Measurements from ENCODE around the gene PIP5K1A. TPM values are rescaled to one million over a fixed set of nuclear protein-coding genes. Genes with fewer than 3 reads are reported as not detected.

PIP5K1A gene, protein sequence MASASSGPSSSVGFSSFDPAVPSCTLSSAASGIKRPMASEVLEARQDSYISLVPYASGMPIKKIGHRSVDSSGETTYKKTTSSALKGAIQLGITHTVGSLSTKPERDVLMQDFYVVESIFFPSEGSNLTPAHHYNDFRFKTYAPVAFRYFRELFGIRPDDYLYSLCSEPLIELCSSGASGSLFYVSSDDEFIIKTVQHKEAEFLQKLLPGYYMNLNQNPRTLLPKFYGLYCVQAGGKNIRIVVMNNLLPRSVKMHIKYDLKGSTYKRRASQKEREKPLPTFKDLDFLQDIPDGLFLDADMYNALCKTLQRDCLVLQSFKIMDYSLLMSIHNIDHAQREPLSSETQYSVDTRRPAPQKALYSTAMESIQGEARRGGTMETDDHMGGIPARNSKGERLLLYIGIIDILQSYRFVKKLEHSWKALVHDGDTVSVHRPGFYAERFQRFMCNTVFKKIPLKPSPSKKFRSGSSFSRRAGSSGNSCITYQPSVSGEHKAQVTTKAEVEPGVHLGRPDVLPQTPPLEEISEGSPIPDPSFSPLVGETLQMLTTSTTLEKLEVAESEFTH
- 161 and 178 TPM in 2 replicates for total RNA-seq (2011; cell fraction: chromatin; rRNA removed; ENCODE audit: low replicate concordance)
- 84.5 and 85.7 TPM in 2 replicates for total RNA-seq (2011; cell fraction: nucleolus; rRNA removed)
- 104 and 116 TPM in 2 replicates for total RNA-seq (2011; cell fraction: nucleoplasm; rRNA removed)
- total RNA-seq (2014; rRNA removed) (16.9 and 21.3 TPM in 2 replicates), total RNA-seq (2014; rRNA removed; fragmentation: Illumina TruSeq; extraction: Trizol) (18.8 and 20.6 TPM in 2 replicates), total RNA-seq (2015; rRNA removed; fragmentation: Illumina TruSeq; extraction: Trizol) (22.8 and 24.9 TPM in 2 replicates), total RNA-seq (2021) (21.9 and 25.8 TPM in 2 replicates), polyA plus RNA-seq (2011; rRNA removed) (33.5 and 42.4 TPM in 2 replicates), polyA plus RNA-seq (2014; fragmentation: Illumina TruSeq; extraction: Trizol) (26.3 and 36.4 TPM in 2 replicates), polyA plus RNA-seq (2014; fragmentation: Nextera tagmentation; extraction: Ambion mirVana) (1 to 10 TPM; 1.9 to 4.2 TPM), polyA plus RNA-seq (2014; rRNA removed) (17.2 and 22.4 TPM in 2 replicates), polyA minus RNA-seq (2011; rRNA and poly(A)+ RNA removed) (54.7 and 69.0 TPM in 2 replicates), Bru-seq, nascent RNA (percentile 68 among the genes with signal in this experiment), BruChase-seq, experiment 1, labeled RNA remaining after a 2-hour chase (percentile 80 among the genes with signal in this experiment), BruChase-seq, experiment 2, labeled RNA remaining after a 6-hour chase (percentile 87 among the genes with signal in this experiment)
- polyA plus RNA-seq (2011; cell fraction: cytosol; rRNA removed) = 23.8 and 29.9 TPM in 2 replicates
- 47.1 and 51.9 TPM in 2 replicates for polyA plus RNA-seq (2011; cell fraction: nucleus; rRNA removed)
- polyA plus RNA-seq (2012) = 14.8 and 15.0 TPM in 2 replicates
- 15.1 and 19.9 TPM in 2 replicates for polyA minus RNA-seq (2011; cell fraction: cytosol; rRNA and poly(A)+ RNA removed)
- polyA minus RNA-seq (2011; cell fraction: nucleus; rRNA and poly(A)+ RNA removed) = 21.3 and 28.2 TPM in 2 replicates
- long read RNA-seq, experiment 1, transcript PIP5K1A-201 (15 exons, 3,767 nt) = major isoform, 5 of 51 reads
- long read RNA-seq, experiment 1, partial matches to known transcripts = 25 of 51 reads
- long read RNA-seq, experiment 1, other reads (novel, unspliced or antisense) = 16 of 51 reads
- long read RNA-seq, experiment 2, transcript PIP5K1A-201 (15 exons, 3,767 nt) = major isoform, 6 of 18 reads
- long read RNA-seq, experiment 2, partial matches to known transcripts = 0 of 18 reads
- long read RNA-seq, experiment 2, other reads (novel, unspliced or antisense) = 11 of 18 reads
- long read RNA-seq, experiment 3, partial matches to known transcripts = 2 of 6 reads
- long read RNA-seq, experiment 3, other reads (novel, unspliced or antisense) = 0 of 6 reads

DNA sequence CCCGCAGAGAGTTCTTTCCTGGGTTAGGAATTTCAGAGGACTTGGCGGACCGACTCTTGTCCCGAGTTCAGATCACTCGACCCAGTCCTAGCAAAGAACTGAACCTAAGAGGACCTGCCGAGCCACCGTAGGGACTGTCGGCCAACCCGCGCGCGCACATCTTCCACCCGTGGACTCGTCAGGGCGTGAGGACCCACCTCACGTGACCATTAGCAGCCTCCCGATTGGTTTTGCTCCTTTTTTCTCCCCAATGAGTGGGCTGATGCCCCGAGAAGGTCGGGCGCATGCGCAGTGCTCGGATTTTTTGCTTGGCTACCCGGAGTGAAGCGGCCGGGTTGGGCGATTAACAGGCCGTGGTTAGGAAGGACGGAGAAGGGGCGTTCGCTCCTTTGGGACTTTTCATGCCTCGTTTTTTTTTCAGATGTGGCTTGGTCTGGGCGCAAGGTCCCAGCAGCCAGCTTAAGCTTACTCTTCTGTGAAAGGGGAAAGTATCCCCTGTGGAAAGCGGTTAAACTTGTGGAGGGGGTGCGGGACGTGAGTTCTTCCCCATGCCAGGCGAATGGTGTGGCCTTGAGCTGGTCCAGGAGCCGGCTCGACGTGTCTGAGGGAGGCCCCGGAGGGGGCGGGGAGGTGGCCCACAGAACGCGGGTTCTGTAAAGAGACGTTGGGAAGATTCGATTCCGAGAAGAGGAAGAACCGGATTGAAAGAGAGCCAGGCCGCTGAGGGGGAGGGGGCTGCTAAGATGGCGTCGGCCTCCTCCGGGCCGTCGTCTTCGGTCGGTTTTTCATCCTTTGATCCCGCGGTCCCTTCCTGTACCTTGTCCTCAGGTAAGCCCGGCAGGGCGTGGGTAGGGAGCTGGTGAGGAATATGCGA is at the start of gene PIP5K1A:
Gene PIP5K1A, plus strand, starts transcription at position 299 of the 874 bp plus-strand sequence. Its CDS starts 445 bp downstream, at position 744.
- in situ Hi-C loops (cut with MboI) = no loop called here
- H3K27ac ChIP-seq (ENCODE audit: extremely low read depth, low read depth, low read length) = peak within 1 kb of the TSS; percentile 81
- H4K20me1 ChIP-seq (replicated peaks; ENCODE audit: control insufficient read depth, insufficient read depth, low read length) = no peaks in the 10 kb centered on the region
- 29% methylated on average over 55 of the region's 60 CpGs for WGBS (ENCODE audit: insufficient coverage, low coverage, missing lambda C conversion rate)
- H3K4me3 ChIP-seq = peak within 1 kb of the TSS; percentile 56
- intact Hi-C loops (cut with micrococcal nuclease) = loop anchor here (10.0 kb wide), 1 partner anchor 186 kb away; no protein-coding TSS in a partner anchor
- peak within 1 kb of the TSS; percentile 91 for H2AFZ ChIP-seq (ENCODE audit: low read depth, low read length)
- peak within 1 kb of the TSS; percentile 81 to 97 for H3K9ac ChIP-seq (ENCODE audit: insufficient read depth in 1 of 2, low read depth in 2 of 2, low read length in 2 of 2)
- peaks cover 36% of the 10 kb centered on the region for H3K79me2 ChIP-seq (ENCODE audit: control insufficient read depth, insufficient read depth, low read length)
- no peaks in the 10 kb centered on the region for H3K9me1 ChIP-seq (ENCODE audit: control insufficient read depth, insufficient read depth, low read length)
- ChIA-PET POLR2A (interaction anchor here (1.0 kb wide), 1 partner anchor 18 kb away, joined by 3 read pairs; no protein-coding TSS in a partner anchor), CTCF (ENCODE audit: low intra/inter-chr PET ratio) (interaction anchor here (0.7 kb wide), 1 partner anchor 657 kb away, joined by 4 read pairs; no protein-coding TSS in a partner anchor)
- H3K4me1 ChIP-seq (replicated peaks in 1 of 2; ENCODE audit: control insufficient read depth in 2 of 2, insufficient read depth in 2 of 2, low read length in 2 of 2) = peaks cover 11 to 15% of the 10 kb centered on the region in 2 experiments; a peak in 4 of 5 replicates
- FAIRE-seq (peak; percentile 93), ATAC-seq (peak; percentile 88), DNase-seq (ENCODE audit: extremely low read depth in 1 of 4, low spot score in 3 of 4) (peak; percentile 94 to 97 (median 96))
- no peaks in the 10 kb centered on the region for H3K27me3 ChIP-seq (ENCODE audit: control insufficient read depth in 2 of 2, insufficient read depth in 2 of 2, low read length in 2 of 2)
- no peaks in the 10 kb centered on the region for H3K9me3 ChIP-seq (replicated peaks; ENCODE audit: control insufficient read depth, insufficient read depth, low read depth, low read length)
- BruUV-seq (replicated peaks) = TSS peak; percentile 71
- peaks cover 14% of the 10 kb centered on the region; the same call in 2 of the 3 replicates for H3K36me3 ChIP-seq (ENCODE audit: control insufficient read depth, insufficient read depth, low read length)
- H3K4me2 ChIP-seq (ENCODE audit: insufficient read depth, low read length) = peak within 1 kb of the TSS; percentile 83
- no peak for TF ChIP-seq SMARCB1 (IDR thresholded peaks at IDR 0.05; ENCODE audit: insufficient read length, low read depth)
- no peak for TF ChIP-seq SAP30 (IDR thresholded peaks at IDR 0.05; ENCODE audit: borderline replicate concordance, insufficient read depth, low read depth, low read length, poor library complexity, severe bottlenecking)
- TF ChIP-seq SREBF1 (IDR thresholded peaks at IDR 0.05; ENCODE audit: borderline replicate concordance, low read depth, low read length) = no peak
- peak; percentile 64 for TF ChIP-seq PHF8 (IDR thresholded peaks at IDR 0.05; ENCODE audit: borderline replicate concordance, low read length)
- TF ChIP-seq KLF1 (tag; IDR thresholded peaks at IDR 0.05) = no peak
- no peak for TF ChIP-seq ELF4 (CRISPR knock-in tag; IDR thresholded peaks at IDR 0.05)
- TF ChIP-seq, protein P1, sequence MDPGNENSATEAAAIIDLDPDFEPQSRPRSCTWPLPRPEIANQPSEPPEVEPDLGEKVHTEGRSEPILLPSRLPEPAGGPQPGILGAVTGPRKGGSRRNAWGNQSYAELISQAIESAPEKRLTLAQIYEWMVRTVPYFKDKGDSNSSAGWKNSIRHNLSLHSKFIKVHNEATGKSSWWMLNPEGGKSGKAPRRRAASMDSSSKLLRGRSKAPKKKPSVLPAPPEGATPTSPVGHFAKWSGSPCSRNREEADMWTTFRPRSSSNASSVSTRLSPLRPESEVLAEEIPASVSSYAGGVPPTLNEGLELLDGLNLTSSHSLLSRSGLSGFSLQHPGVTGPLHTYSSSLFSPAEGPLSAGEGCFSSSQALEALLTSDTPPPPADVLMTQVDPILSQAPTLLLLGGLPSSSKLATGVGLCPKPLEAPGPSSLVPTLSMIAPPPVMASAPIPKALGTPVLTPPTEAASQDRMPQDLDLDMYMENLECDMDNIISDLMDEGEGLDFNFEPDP (CRISPR knock-in tag; IDR thresholded peaks at IDR 0.05) = no peak
- TF ChIP-seq RBM15 (IDR thresholded peaks at IDR 0.05; ENCODE audit: insufficient read depth, low read length) = no peak
- TF ChIP-seq ETV6 (IDR thresholded peaks at IDR 0.05; ENCODE audit: borderline replicate concordance in 1 of 2, low read depth in 2 of 2, low read length in 1 of 2) = no peak
- no peak for TF ChIP-seq ETV6 (CRISPR knock-in tag; IDR thresholded peaks at IDR 0.05; ENCODE audit: borderline replicate concordance)
- TF ChIP-seq ZNF134 (CRISPR knock-in tag; conservative IDR thresholded peaks at IDR 0.05) = no peak
- no peak for TF ChIP-seq ZNF76 (CRISPR knock-in tag; IDR thresholded peaks at IDR 0.05; ENCODE audit: borderline replicate concordance)

Data from K562 (cell line).